Kidney epithelial cell (primary cell): ENCODE measurements around the gene CCDC61. TPM values are rescaled to one million over a fixed set of nuclear protein-coding genes. Genes with fewer than 3 reads are reported as not detected.

Experiments used
- DNase-seq: peaks from one replicate; pipeline ENCODE4 v3.0.0-alpha.2; 2010; ENCODE audit warnings: low read depth
- H3K27me3 ChIP-seq: 2 replicates; pipeline ENCODE4 v1.6.0; 2011; ENCODE audit warnings: low read length; ENCODE audit not compliant: control insufficient read depth, insufficient read depth
- H3K36me3 ChIP-seq: 2 replicates; pipeline ENCODE4 v1.5.1; 2011; ENCODE audit warnings: low read length; ENCODE audit not compliant: control insufficient read depth, insufficient read depth
- H3K4me3 ChIP-seq: 2 replicates; pipeline ENCODE4 v1.5.1; 2011; ENCODE audit warnings: low read depth, mild to moderate bottlenecking, control low read depth, low read length
- CTCF ChIP-seq: IDR thresholded peaks from 2 replicates; pipeline ENCODE4 v1.5.1; 2011; ENCODE audit warnings: mild to moderate bottlenecking, moderate library complexity, low read length, control low read depth, inconsistent platforms; ENCODE audit not compliant: insufficient read depth, poor library complexity, severe bottlenecking
- total RNA-seq: library from RNA; depleted of rRNA; stranded (reverse); fragments of >200 nt; gene quantifications from 2 replicates; pipeline ENCODE4 v1.2.3, GENCODE V29; 2015

CCDC61 gene
- 7.1 and 9.7 TPM in 2 replicates for total RNA-seq

- Histone ChIP-seq H3K36me3 (no peaks in the 10 kb centered on the region), H3K27me3 (peaks cover 5% of the 10 kb centered on the region), H3K4me3 (peak within 1 kb of the TSS; percentile 94)
- TF ChIP-seq CTCF: no peak
- DNase-seq: peak; percentile 94
Observed at GRCh38 chr19:45994998-45995714, at the start of gene CCDC61. CCDC61 (plus strand) TSS chr19:45995467; CDS start chr19:46003019, 7,552 bp downstream.

GRCh38 chr19:45947926-45948325 is 47.3 kb upstream of the CCDC61 start:
- Histone ChIP-seq H3K27me3 (peaks cover 5% of the 10 kb centered on the region), H3K4me3 (no peak overlapping the region), H3K36me3 (no peaks in the 10 kb centered on the region)
- DNase-seq: peak; percentile 9
- TF ChIP-seq CTCF: no peak

GRCh38 chr19:45952341-45952685 is 43.0 kb upstream of the CCDC61 start:
- H3K4me3 ChIP-seq: no peak overlapping the region
- no peak for TF ChIP-seq CTCF
- peaks cover 2% of the 10 kb centered on the region for H3K27me3 ChIP-seq
- no peaks in the 10 kb centered on the region for H3K36me3 ChIP-seq
- no peak for DNase-seq

- no peak for DNase-seq
- Histone ChIP-seq H3K27me3 (peaks cover 2% of the 10 kb centered on the region), H3K4me3 (no peak overlapping the region), H3K36me3 (no peaks in the 10 kb centered on the region)
- TF ChIP-seq CTCF: no peak
Observed at GRCh38 chr19:45952686-45953505, 42.4 kb upstream of the CCDC61 start.

- DNase-seq: no peak
- no peak for TF ChIP-seq CTCF
- Histone ChIP-seq H3K27me3 (peaks cover 2% of the 10 kb centered on the region), H3K36me3 (no peaks in the 10 kb centered on the region), H3K4me3 (no peak overlapping the region)
Observed at GRCh38 chr19:45953676-45954075, 41.6 kb upstream of the CCDC61 start.
